ENCODE measurements around the gene PCNA.

DNA sequence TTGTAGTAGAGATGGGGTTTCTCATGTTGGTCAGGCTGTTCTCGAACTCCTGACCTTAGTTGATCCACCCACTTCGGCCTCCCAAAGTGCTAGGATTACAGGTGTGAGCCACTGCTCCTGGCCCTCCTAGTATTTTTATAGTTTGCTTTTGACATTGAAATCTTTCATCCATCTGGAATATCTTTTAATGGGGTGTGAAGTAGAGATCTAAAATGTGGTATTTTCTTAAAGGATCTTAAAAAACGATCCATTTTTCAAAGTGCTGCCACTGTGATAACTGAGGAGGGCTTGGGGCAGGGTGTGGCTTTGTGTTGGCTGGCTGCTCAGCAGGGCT, 30.1 kb upstream of the PCNA start:
- TF ChIP-seq, protein P1, sequence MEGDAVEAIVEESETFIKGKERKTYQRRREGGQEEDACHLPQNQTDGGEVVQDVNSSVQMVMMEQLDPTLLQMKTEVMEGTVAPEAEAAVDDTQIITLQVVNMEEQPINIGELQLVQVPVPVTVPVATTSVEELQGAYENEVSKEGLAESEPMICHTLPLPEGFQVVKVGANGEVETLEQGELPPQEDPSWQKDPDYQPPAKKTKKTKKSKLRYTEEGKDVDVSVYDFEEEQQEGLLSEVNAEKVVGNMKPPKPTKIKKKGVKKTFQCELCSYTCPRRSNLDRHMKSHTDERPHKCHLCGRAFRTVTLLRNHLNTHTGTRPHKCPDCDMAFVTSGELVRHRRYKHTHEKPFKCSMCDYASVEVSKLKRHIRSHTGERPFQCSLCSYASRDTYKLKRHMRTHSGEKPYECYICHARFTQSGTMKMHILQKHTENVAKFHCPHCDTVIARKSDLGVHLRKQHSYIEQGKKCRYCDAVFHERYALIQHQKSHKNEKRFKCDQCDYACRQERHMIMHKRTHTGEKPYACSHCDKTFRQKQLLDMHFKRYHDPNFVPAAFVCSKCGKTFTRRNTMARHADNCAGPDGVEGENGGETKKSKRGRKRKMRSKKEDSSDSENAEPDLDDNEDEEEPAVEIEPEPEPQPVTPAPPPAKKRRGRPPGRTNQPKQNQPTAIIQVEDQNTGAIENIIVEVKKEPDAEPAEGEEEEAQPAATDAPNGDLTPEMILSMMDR (IDR thresholded peaks at IDR 0.05; ENCODE audit: low read depth, low read length, poor library complexity, severe bottlenecking) = no peak
- no peak for TF ChIP-seq EZH2phosphoT487 (IDR thresholded peaks at IDR 0.05; ENCODE audit: borderline replicate concordance, low read length)

Measured in DOHH2 (cell line).